DMS153 treated with DMSO at 0.1 percent for 48 hours (cell line): Measurements from ENCODE around the gene OR6C76.
"Not testable (repeated sequence)": the region's sequence is repeated elsewhere in the genome, so short reads cannot be mapped to it uniquely, and the experiment has no call there.

Experiments
- DNase-seq: peaks from one replicate; lab custom pipeline; 2025; ENCODE audit not compliant: unreplicated experiment; lab: John Stamatoyannopoulos, UW

The OR6C76 gene

DNA sequence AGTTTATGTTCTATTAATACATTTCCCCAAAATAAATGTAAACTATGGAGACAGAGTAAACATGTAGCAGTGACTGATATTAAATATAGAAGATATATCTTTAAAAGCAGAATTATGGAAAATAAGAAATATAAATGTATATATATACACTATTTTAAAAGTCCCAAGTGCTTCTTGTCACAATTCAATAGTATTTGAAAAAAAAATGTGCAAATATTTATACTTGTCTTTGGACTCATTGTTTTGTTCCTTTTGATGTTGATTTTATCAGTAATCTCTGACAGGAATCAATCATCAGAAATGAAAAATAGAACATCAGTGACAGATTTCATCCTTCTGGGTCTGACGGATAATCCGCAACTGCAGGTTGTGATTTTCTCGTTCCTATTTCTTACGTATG is at the start of gene OR6C76:
OR6C76 (plus strand) TSS at position 301 of the 400 bp plus-strand sequence; CDS start at position 301, 0 bp downstream.
- DNase-seq = no peak

GRCh38 chr12:55385891-55386290 is 40.2 kb upstream of the OR6C76 start:
- no peak for DNase-seq

DNA sequence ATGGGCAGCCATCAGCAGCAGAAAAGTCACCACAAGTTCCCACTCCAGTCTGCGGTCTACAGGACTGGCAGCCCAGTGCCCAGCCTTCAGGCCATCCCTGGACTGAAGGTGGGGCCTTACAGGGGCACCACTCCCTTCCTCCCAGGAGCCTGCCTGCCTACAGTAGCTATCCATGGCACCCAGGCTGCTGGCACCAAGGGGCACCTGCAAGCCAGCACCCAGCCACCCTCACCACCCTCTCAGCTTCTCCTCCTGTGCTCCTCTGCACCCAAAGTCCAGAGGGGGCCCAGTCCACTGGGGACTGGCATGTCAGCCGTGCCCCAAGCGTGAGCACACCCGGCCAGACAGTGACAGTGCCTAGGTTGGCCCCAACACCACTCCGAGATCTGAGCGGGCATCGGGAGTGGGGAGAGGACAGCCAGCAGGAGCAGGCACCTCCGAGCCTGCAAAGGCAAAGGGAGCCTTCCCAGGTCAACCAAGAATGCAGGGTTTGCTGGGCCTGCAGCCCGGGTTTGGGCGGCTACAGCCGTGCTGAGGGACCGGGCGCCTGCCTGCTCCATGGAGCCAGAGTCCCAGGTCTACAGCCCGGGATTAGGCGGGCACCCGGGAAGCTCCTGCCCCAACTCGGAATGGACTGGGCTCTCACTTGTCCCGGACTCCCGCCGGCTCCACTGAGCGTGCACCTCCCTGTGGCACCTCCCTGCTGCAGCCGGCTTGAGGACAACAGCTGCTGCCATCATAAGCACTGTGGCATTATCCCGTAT is 33.8 kb upstream of the OR6C76 start:
- no peak for DNase-seq

GRCh38 chr12:55396326-55396725 is 29.7 kb upstream of the OR6C76 start:
- no peak for DNase-seq

DNA sequence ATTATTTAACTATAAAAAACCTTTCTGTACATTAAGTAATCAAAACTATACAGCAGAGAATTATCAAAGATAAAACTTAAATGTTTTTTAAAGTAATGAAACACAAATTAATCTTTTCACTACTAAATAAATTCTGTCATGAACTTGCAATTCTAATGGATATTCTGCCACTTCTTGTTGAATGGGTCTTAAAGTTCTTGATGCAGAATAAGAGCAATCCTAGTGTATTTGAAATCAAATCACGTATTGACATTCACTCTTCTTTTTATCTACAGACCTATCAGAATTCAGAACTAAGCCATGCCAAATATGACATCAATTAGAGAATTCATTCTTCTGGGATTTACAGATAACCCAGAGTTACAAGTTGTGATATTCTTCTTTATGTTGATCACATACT is 25.8 kb upstream of the OR6C76 start, which contains the start of gene OR6C65:
OR6C65 (plus strand) TSS at position 301 of the 400 bp plus-strand sequence; CDS start at position 301, 0 bp downstream.
- DNase-seq = no peak

DNA sequence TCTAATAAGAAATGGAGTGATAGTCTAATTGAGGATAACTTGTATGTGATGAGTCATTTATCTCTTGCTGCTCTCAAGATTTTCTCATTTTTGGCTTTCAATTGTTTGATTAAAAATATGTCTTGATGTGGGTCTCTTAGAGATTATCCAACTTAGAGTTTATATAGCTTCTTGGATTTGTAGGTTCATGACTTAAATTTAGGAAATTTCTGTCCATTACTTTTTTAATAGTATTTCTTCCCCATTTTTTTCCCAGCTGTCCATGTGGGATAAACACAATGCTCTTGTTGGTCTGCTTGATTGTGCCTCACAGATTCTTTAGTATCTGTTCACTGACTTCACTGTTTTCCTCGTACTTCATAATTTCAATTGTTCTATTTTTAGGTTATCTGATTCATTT is 18.2 kb upstream of the OR6C76 start:
- no peak for DNase-seq

GRCh38 chr12:55409133-55409532 is 16.9 kb upstream of the OR6C76 start:
- not testable (repeated sequence) for DNase-seq

GRCh38 chr12:55412138-55412537 is 13.9 kb upstream of the OR6C76 start:
- not testable (repeated sequence) for DNase-seq

- not testable (repeated sequence) for DNase-seq
Measured at GRCh38 chr12:55413498-55414388, 12.3 kb upstream of the OR6C76 start.

DNA sequence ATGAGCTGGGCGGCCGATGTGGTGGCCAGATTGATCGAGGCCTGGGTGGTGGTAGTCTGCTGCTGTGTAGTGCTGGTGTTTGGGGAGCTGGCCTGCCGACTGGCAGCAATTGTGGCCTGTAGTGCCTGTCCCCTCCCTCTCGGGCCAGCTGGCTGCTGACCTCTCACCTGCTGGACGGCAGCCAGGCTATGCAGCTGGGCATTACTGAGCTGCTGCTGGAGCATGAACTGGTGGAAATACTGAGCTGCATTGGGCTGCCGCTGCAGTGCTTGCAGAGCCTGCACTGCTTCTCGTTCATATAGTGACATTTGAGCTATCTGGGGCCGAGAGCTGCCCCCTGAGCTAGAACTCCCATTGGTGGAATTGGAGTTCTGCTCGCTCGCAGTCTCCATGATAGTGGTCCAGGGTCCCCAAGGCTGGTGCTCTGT is 11.6 kb upstream of the OR6C76 start:
- not testable (repeated sequence) for DNase-seq

GRCh38 chr12:55414889-55415288 is 11.2 kb upstream of the OR6C76 start:
- DNase-seq = not testable (repeated sequence)

GRCh38 chr12:55416961-55417360 is 9.1 kb upstream of the OR6C76 start:
- no peak for DNase-seq

DNA sequence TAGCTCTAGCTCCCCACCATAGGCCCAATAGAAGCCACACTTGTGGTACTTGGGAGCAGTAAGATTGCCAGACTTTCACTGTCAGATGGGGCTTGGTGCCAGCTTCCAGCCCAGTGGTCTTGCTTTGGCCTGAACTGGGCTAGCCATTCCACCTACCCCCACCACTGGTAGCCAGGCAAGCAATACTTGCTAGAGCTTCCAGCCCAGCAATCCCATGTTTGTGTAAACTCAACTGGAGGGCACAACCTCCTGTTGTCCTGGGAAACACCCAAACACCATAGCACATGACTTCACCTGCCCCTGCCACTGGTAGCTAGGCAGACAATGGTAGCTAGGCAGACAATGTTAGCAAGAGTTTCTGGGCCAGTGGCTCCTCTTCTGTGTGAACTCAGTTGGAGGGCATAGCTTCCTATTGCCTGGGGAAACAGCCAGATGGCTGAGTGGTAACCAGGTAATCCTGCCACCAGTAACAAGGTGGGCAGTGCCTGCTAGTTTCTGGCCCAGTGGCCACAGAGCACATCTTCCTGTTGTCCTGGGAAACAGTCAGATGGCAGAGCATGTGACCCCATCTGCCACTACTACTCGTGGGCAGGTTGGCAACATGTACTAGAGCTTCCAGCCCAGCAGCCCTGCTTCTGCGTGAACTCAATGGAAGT is 5.6 kb upstream of the OR6C76 start:
- DNase-seq = no peak

DNA sequence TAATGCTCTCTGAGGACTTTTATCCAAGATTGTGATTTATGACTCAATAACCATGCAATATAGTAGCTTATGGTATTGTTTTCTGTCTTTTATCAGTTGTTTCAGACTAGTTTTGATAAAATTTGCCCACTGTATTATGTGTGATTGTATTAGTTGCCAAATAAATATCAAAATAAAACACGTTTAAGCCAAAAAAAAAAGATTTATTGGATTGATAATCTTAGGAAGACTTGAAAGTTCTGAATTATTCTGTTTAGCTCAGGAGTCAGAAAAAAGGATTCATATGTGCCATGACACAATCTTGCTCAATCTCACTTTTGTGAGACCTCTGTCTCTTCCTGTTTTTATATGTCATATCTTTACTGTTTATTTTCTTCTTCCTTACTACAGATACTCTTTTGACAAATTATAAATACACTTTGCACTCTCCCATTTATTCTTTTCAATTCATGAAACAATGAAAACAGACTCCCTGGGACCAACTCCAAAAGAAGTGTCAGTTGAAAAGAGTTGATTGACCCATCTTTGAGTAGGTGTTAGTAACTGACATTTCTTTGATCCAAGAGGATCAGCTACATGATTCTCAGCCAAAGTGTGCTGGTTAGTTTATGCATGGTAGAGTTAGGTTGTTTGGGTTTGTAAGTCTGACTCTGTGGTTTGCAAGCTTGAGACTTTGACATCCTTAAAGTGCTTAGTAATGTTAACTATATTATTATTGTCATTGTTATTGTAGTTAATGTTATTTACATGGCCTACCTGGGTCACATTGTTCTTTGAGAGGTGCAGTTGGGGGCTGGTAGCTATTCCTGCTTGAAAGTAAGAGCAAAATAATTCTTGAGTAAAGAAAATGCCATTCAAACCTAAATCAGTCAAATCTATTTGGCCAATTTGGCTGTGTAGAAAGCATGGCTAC is 2.5 kb downstream of the OR6C76 start:
- no peak for DNase-seq

GRCh38 chr12:55441233-55441632 is 15.2 kb downstream of the OR6C76 start:
- not testable (repeated sequence) for DNase-seq

DNA sequence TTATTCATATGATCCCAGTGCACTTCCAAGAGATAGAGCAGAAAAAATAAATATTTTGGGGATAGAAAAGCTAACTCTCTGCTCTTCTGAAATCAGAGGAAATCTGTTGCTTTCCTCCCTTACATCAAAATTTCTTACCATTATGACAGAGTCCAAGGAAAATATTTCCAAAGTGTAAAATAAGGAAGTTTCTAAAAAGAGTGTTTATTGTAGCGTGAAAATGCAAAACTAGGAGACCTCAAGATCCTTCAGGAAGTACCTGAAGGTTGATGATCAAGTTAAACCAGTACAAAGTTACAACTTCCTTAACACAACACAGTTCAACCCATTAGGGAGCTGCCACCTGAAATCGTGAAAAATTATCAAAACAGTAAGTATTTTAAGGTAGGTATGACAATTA is 17.7 kb downstream of the OR6C76 start, which contains the start of gene OR6C2:
OR6C2 (plus strand) TSS at position 301 of the 400 bp plus-strand sequence. CDS start 8,138 bp downstream, outside the sequence.
- DNase-seq = no peak

- no peak for DNase-seq
Measured at GRCh38 chr12:55445357-55445756, 19.3 kb downstream of the OR6C76 start.

GRCh38 chr12:55446326-55446725 is 20.3 kb downstream of the OR6C76 start:
- no peak for DNase-seq

DNA sequence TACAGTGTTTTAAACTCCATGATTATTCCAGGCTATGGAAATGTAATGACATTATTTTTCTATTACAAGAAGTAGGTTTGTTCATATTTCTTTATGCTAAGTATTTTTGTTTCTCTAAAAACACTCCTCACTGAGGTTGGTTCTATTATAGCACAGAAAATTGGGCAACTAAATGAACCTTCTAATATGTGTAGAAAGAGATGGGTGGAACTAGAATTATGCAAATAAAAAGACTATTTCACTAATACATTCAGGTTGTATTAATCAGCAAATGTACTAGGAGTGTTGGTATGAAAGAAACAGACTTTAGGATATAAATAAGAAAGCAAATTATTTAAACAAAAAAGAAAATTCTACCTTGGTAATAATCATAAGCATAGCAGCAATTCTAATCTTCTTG is 22.8 kb downstream of the OR6C76 start:
- DNase-seq = no peak

DNA sequence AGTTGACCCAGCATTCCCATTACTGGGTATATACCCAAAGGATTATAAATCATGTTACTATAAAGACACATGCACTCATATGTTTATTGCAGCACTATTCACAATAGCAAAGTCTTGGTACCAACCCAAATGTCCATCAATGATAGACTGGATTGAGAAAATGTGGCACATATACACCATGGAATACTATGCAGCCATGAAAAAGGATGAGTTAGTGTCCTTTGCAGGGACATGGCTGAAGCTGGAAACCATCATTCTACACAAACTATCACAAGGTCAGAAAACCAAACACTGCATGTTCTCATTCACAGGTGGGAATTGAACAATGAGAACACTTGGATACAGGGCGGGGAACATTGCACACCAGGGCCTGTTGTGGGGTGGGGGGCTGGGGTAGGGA is 38.9 kb downstream of the OR6C76 start:
- not testable (repeated sequence) for DNase-seq
